Neural cell (in vitro differentiated cells): Measurements from ENCODE around the gene CCNY. TPM values are rescaled to one million over a fixed set of nuclear protein-coding genes. Genes with fewer than 3 reads are reported as not detected.

ENCODE experiments used
- H2AFZ ChIP-seq: fragments of 200-600, 300-800 bp; sonication (generic), shearing (Covaris generic); 2 replicates; pipeline ENCODE4 v1.6.0; 2014; ENCODE audit warnings: low read depth, mild to moderate bottlenecking, antibody characterized with exemption, low read length, moderate library complexity
- H3F3A ChIP-seq: fragments of 200-600 bp; shearing (Covaris generic); 2 replicates; pipeline ENCODE4 v1.6.1; 2016; ENCODE audit warnings: mild to moderate bottlenecking, moderate library complexity, mixed read lengths, antibody characterized with exemption, low read length; ENCODE audit not compliant: insufficient read depth, poor library complexity, severe bottlenecking
- H3K27ac ChIP-seq: fragments of 200-600, 300-800 bp; sonication (generic), shearing (Covaris generic); 2 replicates; pipeline ENCODE4 v1.5.1; 2014; ENCODE audit warnings: mild to moderate bottlenecking, low read length, moderate library complexity
- H3K27me3 ChIP-seq: fragments of 300-800, 200-600 bp; sonication (generic), shearing (Covaris generic); 2 replicates; pipeline ENCODE4 v1.6.0; 2014; ENCODE audit warnings: mild to moderate bottlenecking, low read depth, low read length, moderate library complexity; ENCODE audit not compliant: insufficient read depth
- H3K36me3 ChIP-seq: fragments of 300-800, 200-600 bp; sonication (generic), shearing (Covaris generic); 2 replicates; pipeline ENCODE4 v1.5.1; 2014; ENCODE audit warnings: mild to moderate bottlenecking, antibody characterized with exemption, low read length, moderate library complexity; ENCODE audit not compliant: insufficient read depth
- H3K4me2 ChIP-seq: fragments of 300-800, 200-600 bp; sonication (generic), shearing (Covaris generic); 2 replicates; pipeline ENCODE4 v1.6.0; 2014; ENCODE audit warnings: mild to moderate bottlenecking, low read length
- H3K4me3 ChIP-seq: fragments of 300-800, 200-600 bp; sonication (generic), shearing (Covaris generic); 2 replicates; pipeline ENCODE4 v1.5.1; 2014; ENCODE audit warnings: mild to moderate bottlenecking, low read length, moderate library complexity
- H3K79me2 ChIP-seq: fragments of 200-600 bp; shearing (Covaris generic); replicated peaks from 2 replicates; pipeline ENCODE4 v1.6.0; 2014; ENCODE audit warnings: mild to moderate bottlenecking, low read length, moderate library complexity; ENCODE audit not compliant: insufficient read depth
- H3K9ac ChIP-seq: fragments of 300-800, 200-600 bp; sonication (generic), shearing (Covaris generic); 2 replicates; pipeline ENCODE4 v1.6.1; 2016; ENCODE audit warnings: mild to moderate bottlenecking, low read length, mixed read lengths
- H3K9me2 ChIP-seq: fragments of 200-600 bp; shearing (Covaris generic); 2 replicates; pipeline ENCODE4 v1.6.1; 2016; ENCODE audit warnings: mild to moderate bottlenecking, low read length, mixed read lengths; ENCODE audit not compliant: insufficient read depth
- H3K9me3 ChIP-seq: fragments of 200-600, 300-800 bp; sonication (generic), shearing (Covaris generic); 2 replicates; pipeline ENCODE4 v1.6.1; 2016; ENCODE audit warnings: mild to moderate bottlenecking, mixed run types, low read length, moderate library complexity, mixed read lengths
- H4K20me1 ChIP-seq: fragments of 200-600 bp; shearing (Covaris generic); 2 replicates; pipeline ENCODE4 v1.6.1; 2016; ENCODE audit warnings: mild to moderate bottlenecking, mixed run types; ENCODE audit not compliant: insufficient read depth
- CTCF ChIP-seq: fragments of 450-650 bp; IDR thresholded peaks from 2 replicates; pipeline ENCODE4 v1.5.1; 2014; ENCODE audit warnings: antibody characterized with exemption, mild to moderate bottlenecking, moderate library complexity; ENCODE audit not compliant: poor library complexity, severe bottlenecking
- EP300 ChIP-seq: fragments of 450-650 bp; conservative IDR thresholded peaks from 2 replicates; pipeline ENCODE4 v1.6.1; 2014; ENCODE audit warnings: antibody characterized with exemption, mild to moderate bottlenecking, moderate library complexity; ENCODE audit not compliant: poor library complexity, severe bottlenecking
- EZH2 ChIP-seq: fragments of 200-600, 300-800 bp; shearing (Covaris generic), sonication (generic); IDR thresholded peaks from 2 replicates; pipeline ENCODE4 v1.6.1; 2014; ENCODE audit warnings: antibody characterized with exemption, low read length, borderline replicate concordance, mild to moderate bottlenecking; ENCODE audit not compliant: insufficient read depth, poor library complexity, severe bottlenecking
- MXI1 ChIP-seq: fragments of 450-650 bp; conservative IDR thresholded peaks from 2 replicates; pipeline ENCODE4 v1.6.1; 2014; ENCODE audit warnings: antibody characterized with exemption, mild to moderate bottlenecking; ENCODE audit not compliant: poor library complexity, severe bottlenecking
- POLR2AphosphoS5 ChIP-seq: IDR thresholded peaks from 2 replicates; pipeline ENCODE4 v1.6.1; 2012
- RAD21 ChIP-seq: fragments of 450-650 bp; conservative IDR thresholded peaks from 2 replicates; pipeline ENCODE4 v1.6.1; 2014; ENCODE audit warnings: antibody characterized with exemption, mild to moderate bottlenecking, moderate library complexity
- REST ChIP-seq: IDR thresholded peaks from 2 replicates; pipeline ENCODE4 v1.6.1; 2012; ENCODE audit warnings: borderline replicate concordance
- SMC3 ChIP-seq: fragments of 450-650 bp; conservative IDR thresholded peaks from 2 replicates; pipeline ENCODE4 v1.6.1; 2014; ENCODE audit warnings: antibody characterized with exemption, mild to moderate bottlenecking, moderate library complexity; ENCODE audit not compliant: poor library complexity
- TAF1 ChIP-seq: IDR thresholded peaks from 2 replicates; pipeline ENCODE4 v1.6.1; 2012; ENCODE audit warnings: low read depth
- polyA plus RNA-seq: library from polyadenylated mRNA; depleted of rRNA; stranded (reverse); fragments of >200 nt; gene quantifications from 2 replicates; pipeline ENCODE4 v1.2.3, GENCODE V29; 2014

The CCNY gene
- polyA plus RNA-seq, 1 donor from 2014 or later, result 36.4 TPM

- Histone ChIP-seq H3K79me2 (peaks cover 47% of the 10 kb centered on the region), H4K20me1 (no peaks in the 10 kb centered on the region), H3K4me3 (no peak overlapping the region)
Measured at GRCh38 chr10:35394411-35394851, 58.1 kb downstream of the CCNY start.

GRCh38 chr10:35394934-35395333 is 58.6 kb downstream of the CCNY start:
- Histone ChIP-seq H4K20me1 (no peaks in the 10 kb centered on the region), H3K36me3 (no peaks in the 10 kb centered on the region), H3K27ac (no peak overlapping the region), H3K79me2 (peaks cover 51% of the 10 kb centered on the region), H3K4me2 (no peak overlapping the region), H3K9me2 (no peaks in the 10 kb centered on the region), H3F3A (no peaks in the 10 kb centered on the region), H2AFZ (no peak overlapping the region), H3K9me3 (no peaks in the 10 kb centered on the region), H3K9ac (no peak overlapping the region), H3K27me3 (no peaks in the 10 kb centered on the region), H3K4me3 (no peak overlapping the region)
- TF ChIP-seq EP300, result no peak
- TF ChIP-seq CTCF, result no peak
- TF ChIP-seq POLR2AphosphoS5, result no peak
- no peak for TF ChIP-seq SMC3
- TF ChIP-seq MXI1, result no peak

More at GRCh38 chr10:35394411-35394851, 58.1 kb downstream of the CCNY start:
- Histone ChIP-seq H2AFZ (no peak overlapping the region), H3K9me3 (no peaks in the 10 kb centered on the region), H3K4me2 (no peak overlapping the region), H3K9ac (no peak overlapping the region), H3K27ac (no peak overlapping the region), H3K36me3 (no peaks in the 10 kb centered on the region), H3F3A (no peaks in the 10 kb centered on the region), H3K27me3 (no peaks in the 10 kb centered on the region), H3K9me2 (no peaks in the 10 kb centered on the region)
- TF ChIP-seq TAF1 (no peak), CTCF (no peak), REST (no peak), SMC3 (no peak), MXI1 (no peak), EZH2 (no peak), RAD21 (no peak), POLR2AphosphoS5 (no peak), EP300 (no peak)
